H9 (cell line): ENCODE data around the gene SFRP5. TPM values are rescaled to one million over a fixed set of nuclear protein-coding genes. Genes with fewer than 3 reads are reported as not detected.

ENCODE experiments used
- DNase-seq: peaks from one replicate; pipeline ENCODE4 v3.0.0-alpha.2; 2017
- H2AFZ ChIP-seq: one replicate; pipeline ENCODE4 v1.6.1; 2013; ENCODE audit warnings: mild to moderate bottlenecking, low read length, control low read depth, moderate library complexity
- H2AK5ac ChIP-seq: 2 replicates; pipeline ENCODE4 v1.6.1; 2013; ENCODE audit warnings: low read length, control low read depth, mixed read lengths; ENCODE audit not compliant: insufficient read length
- H2BK120ac ChIP-seq: one replicate; pipeline ENCODE4 v1.6.1; 2013; ENCODE audit warnings: low read depth, mild to moderate bottlenecking, low read length, control low read depth, inconsistent platforms; ENCODE audit not compliant: poor library complexity, severe bottlenecking
- H2BK12ac ChIP-seq: 2 replicates; pipeline ENCODE4 v1.6.1; 2013; ENCODE audit warnings: low read length, control low read depth, mixed read lengths, low read depth; ENCODE audit not compliant: insufficient read length
- H2BK15ac ChIP-seq: 2 replicates; pipeline ENCODE4 v1.6.1; 2013; ENCODE audit warnings: low read depth, low read length, control low read depth
- H2BK20ac ChIP-seq: one replicate; pipeline ENCODE4 v1.6.1; 2013; ENCODE audit warnings: low read depth, mild to moderate bottlenecking, low read length, control low read depth, inconsistent platforms; ENCODE audit not compliant: poor library complexity, severe bottlenecking
- H2BK5ac ChIP-seq: 2 replicates; pipeline ENCODE4 v1.6.1; 2013; ENCODE audit warnings: low read length, control low read depth, mixed read lengths; ENCODE audit not compliant: insufficient read length
- H3K14ac ChIP-seq: 2 replicates; pipeline ENCODE4 v1.6.1; 2013; ENCODE audit warnings: low read length, control low read depth; ENCODE audit not compliant: insufficient read depth
- H3K18ac ChIP-seq: 2 replicates; pipeline ENCODE4 v1.6.1; 2013; ENCODE audit warnings: low read depth, mild to moderate bottlenecking, mixed read lengths, low read length, control low read depth; ENCODE audit not compliant: insufficient read length
- H3K23ac ChIP-seq: 2 replicates; pipeline ENCODE4 v1.6.1; 2013; ENCODE audit warnings: low read length, control low read depth, mixed read lengths, low read depth; ENCODE audit not compliant: insufficient read length
- H3K23me2 ChIP-seq: 2 replicates; pipeline ENCODE4 v1.6.1; 2013; ENCODE audit warnings: low read depth, mild to moderate bottlenecking, mixed read lengths, low read length, control low read depth; ENCODE audit not compliant: insufficient read length, poor library complexity, severe bottlenecking
- H3K27ac ChIP-seq: 2 replicates; pipeline ENCODE4 v1.5.1; 2013; ENCODE audit warnings: low read length, control low read depth, mixed read lengths, low read depth; ENCODE audit not compliant: insufficient read length
- H3K27me3 ChIP-seq: 2 replicates; pipeline ENCODE4 v1.6.1; 2013; ENCODE audit warnings: low read length, control low read depth, inconsistent platforms; ENCODE audit not compliant: insufficient read depth
- H3K4ac ChIP-seq: 2 replicates; pipeline ENCODE4 v1.6.1; 2013; ENCODE audit warnings: low read depth, mild to moderate bottlenecking, control low read depth, inconsistent platforms, low read length, moderate library complexity
- H3K4me1 ChIP-seq: 2 replicates; pipeline ENCODE4 v1.6.1; 2013; ENCODE audit warnings: low read length, control low read depth, inconsistent platforms; ENCODE audit not compliant: insufficient read depth
- H3K4me2 ChIP-seq: 2 replicates; pipeline ENCODE4 v1.6.1; 2013; ENCODE audit warnings: low read length, control low read depth, mixed read lengths; ENCODE audit not compliant: insufficient read length, insufficient read depth
- H3K56ac ChIP-seq: 2 replicates; pipeline ENCODE4 v1.6.1; 2013; ENCODE audit warnings: low read depth, mild to moderate bottlenecking, mixed read lengths, low read length, control low read depth; ENCODE audit not compliant: insufficient read length
- H3K79me1 ChIP-seq: 2 replicates; pipeline ENCODE4 v1.6.1; 2013; ENCODE audit warnings: low read depth, mild to moderate bottlenecking, moderate library complexity, low read length, control low read depth, inconsistent platforms; ENCODE audit not compliant: insufficient read depth, poor library complexity, severe bottlenecking
- H3K79me2 ChIP-seq: 2 replicates; pipeline ENCODE4 v1.6.1; 2013; ENCODE audit warnings: low read length, control low read depth, inconsistent platforms; ENCODE audit not compliant: insufficient read depth
- H3K9ac ChIP-seq: 2 replicates; pipeline ENCODE4 v1.6.1; 2013; ENCODE audit warnings: low read length, control low read depth, mixed read lengths; ENCODE audit not compliant: insufficient read length; ENCODE audit errors: extremely low read depth
- H3K9me3 ChIP-seq: one replicate; pipeline ENCODE4 v1.6.1; 2013; ENCODE audit warnings: low read depth, low read length, inconsistent platforms; ENCODE audit not compliant: control insufficient read depth
- H3T11ph ChIP-seq: one replicate; pipeline ENCODE4 v1.6.1; 2013; ENCODE audit warnings: mild to moderate bottlenecking, low read length, control low read depth, inconsistent platforms
- H4K20me1 ChIP-seq: one replicate; pipeline ENCODE4 v1.6.1; 2013; ENCODE audit not compliant: control insufficient read depth, insufficient read length, insufficient read depth
- H4K5ac ChIP-seq: 2 replicates; pipeline ENCODE4 v1.6.1; 2013; ENCODE audit warnings: low read depth, mild to moderate bottlenecking, mixed read lengths, low read length, control low read depth; ENCODE audit not compliant: insufficient read length
- H4K8ac ChIP-seq: replicated peaks from 2 replicates; pipeline ENCODE4 v1.6.1; 2013; ENCODE audit warnings: low read length, control low read depth, mixed read lengths, low read depth; ENCODE audit not compliant: insufficient read length
- H4K91ac ChIP-seq: 2 replicates; pipeline ENCODE4 v1.6.1; 2013; ENCODE audit warnings: low read depth, mild to moderate bottlenecking, moderate library complexity, mixed read lengths, low read length, control low read depth; ENCODE audit not compliant: insufficient read length
- H3K27ac Mint-ChIP-seq, 3 experiments: 2 replicates in 2 of 3; 3 replicates in 1 of 3; pipeline ENCODE4 v1.8.0; 2020 to 2021; ENCODE audit warnings: mixed read lengths in 3 of 3, mild to moderate bottlenecking in 1 of 3, moderate library complexity in 1 of 3
- H3K27me3 Mint-ChIP-seq: 2 replicates; pipeline ENCODE4 v1.8.0; 2021; ENCODE audit warnings: low read depth, mild to moderate bottlenecking, moderate library complexity, mixed read lengths
- H3K36me3 Mint-ChIP-seq, 3 experiments: 2 replicates in 2 of 3; 3 replicates in 1 of 3; pipeline ENCODE4 v1.8.0; 2020 to 2021; ENCODE audit warnings: low read depth in 3 of 3, mixed read lengths in 3 of 3; ENCODE audit not compliant: insufficient read depth in 1 of 3
- H3K4me1 Mint-ChIP-seq, 2 experiments: 2 replicates each; pipeline ENCODE4 v1.8.0; 2020; ENCODE audit warnings: mixed read lengths in 2 of 2
- H3K4me3 Mint-ChIP-seq, 2 experiments: 2 replicates in 1 of 2; 3 replicates in 1 of 2; pipeline ENCODE4 v1.8.0; 2020 to 2021; ENCODE audit warnings: mild to moderate bottlenecking in 2 of 2, mixed read lengths in 2 of 2, moderate library complexity in 1 of 2
- H3K9me3 Mint-ChIP-seq, 2 experiments: 2 replicates in 1 of 2; 3 replicates in 1 of 2; pipeline ENCODE4 v1.8.0; 2020; ENCODE audit warnings: mild to moderate bottlenecking in 2 of 2, mixed read lengths in 2 of 2, moderate library complexity in 1 of 2
- WGBS: extraction: QIAGEN DNeasy Blood & Tissue Kit; methylation state at CpG from one replicate; pipeline ENCODE4 v1.1.7; 2013; ENCODE audit warnings: missing lambda C conversion rate, low lambda C conversion rate, mixed read lengths; ENCODE audit not compliant: insufficient read length; ENCODE audit errors: extremely low coverage; 5-methylcytosine and 5-hydroxymethylcytosine counted together
- total RNA-seq: library from RNA; stranded (reverse); gene quantifications from 2 replicates; pipeline ENCODE4 v1.2.1, GENCODE V29; 2021
- TF ChIP-seq, protein P1 (sequence below): fragments of 200-600 bp; sonication (generic); conservative IDR thresholded peaks from 3 replicates; pipeline ENCODE4 v1.8.0; 2021; ENCODE audit warnings: antibody characterized with exemption, mild to moderate bottlenecking

SFRP5 gene
- total RNA-seq, 1 experiment from 2014 or later = 1.7 TPM

DNA sequence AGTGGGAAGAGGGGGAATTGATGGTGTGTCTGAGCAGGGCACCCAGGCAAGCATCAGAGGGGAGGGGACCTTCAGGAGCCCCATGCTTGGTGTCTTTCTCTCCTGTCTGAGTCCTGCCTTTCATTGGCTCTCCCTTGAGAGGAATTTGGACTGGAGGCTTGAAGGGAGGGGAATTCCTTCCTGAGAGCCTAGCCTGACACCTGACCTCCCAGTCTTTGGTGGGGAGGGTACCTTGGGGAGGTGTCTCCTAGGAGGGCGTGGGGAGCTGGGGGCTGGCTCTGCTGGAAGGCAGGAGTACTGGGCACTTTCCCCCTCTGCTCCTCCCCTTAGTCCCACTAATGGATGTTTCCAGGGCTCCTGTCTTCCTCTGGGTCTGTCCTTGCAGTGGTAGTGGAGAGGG lies 1.3 kb upstream of the SFRP5 start:
- no peak overlapping the region for H3K4me3 Mint-ChIP-seq
- no CpG with 5 or more reads among the region's 1 CpG for WGBS
- no peak for DNase-seq

More for the DNA sequence above, 1.3 kb upstream of the SFRP5 start:
- Histone ChIP-seq H4K20me1 (peaks cover 2% of the 10 kb centered on the region), H3K79me1 (no peaks in the 10 kb centered on the region), H3K9me3 (no peaks in the 10 kb centered on the region), H3K23ac (no peak overlapping the region), H3K9ac (no peak overlapping the region), H3K23me2 (peaks cover 9% of the 10 kb centered on the region), H3K4ac (no peak overlapping the region), H3K79me2 (no peaks in the 10 kb centered on the region), H2BK15ac (no peak overlapping the region), H4K8ac (no peak overlapping the region), H3K14ac (no peak overlapping the region), H4K5ac (no peak overlapping the region), H2BK120ac (no peak overlapping the region), H3K4me2 (no peak overlapping the region), H2BK12ac (no peak overlapping the region), H2BK5ac (no peak overlapping the region), H3K56ac (no peak overlapping the region), H3K27ac (no peak overlapping the region), H2AK5ac (no peak overlapping the region), H3K18ac (no peak overlapping the region), H2AFZ (no peak overlapping the region), H3K4me1 (no peaks in the 10 kb centered on the region), H4K91ac (no peak overlapping the region), H3T11ph (no peak overlapping the region), H3K27me3 (peaks cover 19% of the 10 kb centered on the region; the same call in 1 of the 2 replicates), H2BK20ac (no peak overlapping the region)
- Mint-ChIP-seq H3K27ac (no peak overlapping the region), H3K27me3 (peaks cover 67% of the 10 kb centered on the region), H3K36me3 (no peaks in the 10 kb centered on the region; a peak in 1 of 7 replicates), H3K9me3 (peaks cover 0 to 2% of the 10 kb centered on the region in 2 experiments; a peak in 1 of 5 replicates), H3K4me1 (peaks cover 11 to 36% of the 10 kb centered on the region in 2 experiments)
- TF ChIP-seq, protein P1, sequence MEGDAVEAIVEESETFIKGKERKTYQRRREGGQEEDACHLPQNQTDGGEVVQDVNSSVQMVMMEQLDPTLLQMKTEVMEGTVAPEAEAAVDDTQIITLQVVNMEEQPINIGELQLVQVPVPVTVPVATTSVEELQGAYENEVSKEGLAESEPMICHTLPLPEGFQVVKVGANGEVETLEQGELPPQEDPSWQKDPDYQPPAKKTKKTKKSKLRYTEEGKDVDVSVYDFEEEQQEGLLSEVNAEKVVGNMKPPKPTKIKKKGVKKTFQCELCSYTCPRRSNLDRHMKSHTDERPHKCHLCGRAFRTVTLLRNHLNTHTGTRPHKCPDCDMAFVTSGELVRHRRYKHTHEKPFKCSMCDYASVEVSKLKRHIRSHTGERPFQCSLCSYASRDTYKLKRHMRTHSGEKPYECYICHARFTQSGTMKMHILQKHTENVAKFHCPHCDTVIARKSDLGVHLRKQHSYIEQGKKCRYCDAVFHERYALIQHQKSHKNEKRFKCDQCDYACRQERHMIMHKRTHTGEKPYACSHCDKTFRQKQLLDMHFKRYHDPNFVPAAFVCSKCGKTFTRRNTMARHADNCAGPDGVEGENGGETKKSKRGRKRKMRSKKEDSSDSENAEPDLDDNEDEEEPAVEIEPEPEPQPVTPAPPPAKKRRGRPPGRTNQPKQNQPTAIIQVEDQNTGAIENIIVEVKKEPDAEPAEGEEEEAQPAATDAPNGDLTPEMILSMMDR = no peak
